Transverse colon (tissue), 4 donors: ENCODE measurements around the gene CNTN5. TPM values are rescaled to one million over a fixed set of nuclear protein-coding genes. Genes with fewer than 3 reads are reported as not detected.

ENCODE experiments used
- DNase-seq: peaks from one replicate; pipeline ENCODE4 v3.0.0-alpha.2; 2019
- H3K27ac ChIP-seq, 4 donors: fragments of 200-600 bp; sonication (generic); 2 replicates each; pipeline ENCODE4 v1.5.1; 2016 to 2018; ENCODE audit warnings: inconsistent platforms in 4 of 4
- H3K27me3 ChIP-seq: fragments of 200-600 bp; sonication (generic); 2 replicates; pipeline ENCODE4 v1.5.1; 2017; ENCODE audit warnings: inconsistent platforms
- H3K36me3 ChIP-seq, 4 donors: fragments of 200-600 bp; sonication (generic); 2 replicates each; pipeline ENCODE4 v1.5.1; 2017 to 2019; ENCODE audit warnings: inconsistent platforms in 4 of 4
- H3K4me1 ChIP-seq, 4 donors: fragments of 200-600 bp; sonication (generic); 2 replicates each; pipeline ENCODE4 v1.5.1; 2017 to 2020; ENCODE audit warnings: inconsistent platforms in 4 of 4
- H3K4me3 ChIP-seq, 4 donors: fragments of 200-600 bp; sonication (generic); 1 replicate in 1 of 4; 2 replicates in 3 of 4; pipeline versions ENCODE4 v1.5.1 to v1.6.1; 2017 to 2019; ENCODE audit warnings: inconsistent platforms in 4 of 4
- H3K9me3 ChIP-seq, 2 donors: fragments of 200-600 bp; sonication (generic); 2 replicates each; pipeline ENCODE4 v1.5.1; 2017 to 2019; ENCODE audit warnings: inconsistent platforms in 2 of 2
- EP300 ChIP-seq: sonication (generic); formaldehyde crosslinking; IDR thresholded peaks from one replicate; pipeline ENCODE4 v1.6.1; 2017; ENCODE audit warnings: antibody characterized with exemption, low read depth
- POLR2A ChIP-seq: fragments of 450-650 bp; IDR thresholded peaks from one replicate; pipeline ENCODE4 v1.6.1; 2016; ENCODE audit warnings: antibody characterized with exemption, mild to moderate bottlenecking, moderate library complexity
- POLR2AphosphoS5 ChIP-seq, 3 donors: sonication (generic); formaldehyde crosslinking; IDR thresholded peaks; one replicate each; pipeline ENCODE4 v1.6.1; 2016; ENCODE audit warnings: antibody characterized with exemption in 3 of 3
- WGBS, 2 donors: methylation state at CpG; one replicate each; pipeline ENCODE4 v1.1.5; 2018; ENCODE audit warnings: low coverage in 1 of 2; 5-methylcytosine and 5-hydroxymethylcytosine counted together
- in situ Hi-C, 4 donors: fragments of 200-750 bp; cut with MboI; loops; one replicate each; pipeline versions ENCODE4 v1.15.0 to v1.15.1; 2017; ENCODE audit warnings: low sequenced_read_pairs in 3 of 4, low pct_ligation_motif_present in 1 of 4, low pct_unique_long_range_greater_than_20kb in 1 of 4
- intact Hi-C: fragments of 100-400 bp; cut with DNase I; formaldehyde crosslinking; loops from one replicate; pipeline ENCODE4 v1.15.1; 2023; ENCODE audit warnings: low total_unique reads
- total RNA-seq, 4 donors: library from RNA; depleted of rRNA; stranded (reverse); fragments of >200 nt; gene quantifications; one replicate each; pipeline ENCODE4 v1.1.0, GENCODE V29; 2016
- TF ChIP-seq, protein P1 (sequence below), 5 experiments: fragments of 200-600 bp in 3 of 5; fragments of 450-650 bp in 2 of 5; sonication (generic) in 3 of 5; IDR thresholded peaks; 1 replicate in 2 of 5; 2 replicates in 3 of 5; pipeline ENCODE4 v1.5.1; 2016 to 2017; ENCODE audit warnings: antibody characterized with exemption in 5 of 5, inconsistent platforms in 3 of 5, mild to moderate bottlenecking in 2 of 5, moderate library complexity in 1 of 5

CNTN5 gene
- total RNA-seq, 4 donors from 2014 or later: 0.14 TPM; not detected in 3

DNA sequence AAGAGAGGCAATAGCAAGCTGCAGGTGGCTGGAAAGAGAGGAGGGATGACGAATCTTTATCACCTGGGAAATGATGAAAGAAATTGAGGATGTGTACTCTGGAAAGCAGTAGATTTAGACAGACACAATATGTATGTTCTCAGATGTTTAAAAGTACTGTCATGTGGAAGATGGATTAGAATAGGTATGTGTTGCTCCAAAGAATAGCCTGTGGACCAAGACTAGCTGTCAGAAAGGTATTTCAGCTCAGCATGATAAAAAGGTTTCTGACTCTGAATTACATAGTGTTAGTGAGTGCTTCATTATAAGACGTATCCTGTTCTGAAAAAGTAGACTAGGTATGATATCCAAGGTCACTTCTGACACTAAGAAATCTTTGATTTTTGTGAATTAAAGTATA lies 322.4 kb downstream of the CNTN5 start:
- no peaks in the 10 kb centered on the region for H3K4me1 ChIP-seq
- H3K4me3 ChIP-seq: no peak overlapping the region
- DNase-seq: no peak
- 44 to 61% methylated on average over 2 of the region's 2 CpGs for WGBS, 2 donors
- H3K36me3 ChIP-seq: no peaks in the 10 kb centered on the region
- TF ChIP-seq POLR2A: no peak
- TF ChIP-seq EP300: no peak
- TF ChIP-seq POLR2AphosphoS5 (IDR thresholded peaks at IDR 0.05): no peak
- TF ChIP-seq, protein P1, sequence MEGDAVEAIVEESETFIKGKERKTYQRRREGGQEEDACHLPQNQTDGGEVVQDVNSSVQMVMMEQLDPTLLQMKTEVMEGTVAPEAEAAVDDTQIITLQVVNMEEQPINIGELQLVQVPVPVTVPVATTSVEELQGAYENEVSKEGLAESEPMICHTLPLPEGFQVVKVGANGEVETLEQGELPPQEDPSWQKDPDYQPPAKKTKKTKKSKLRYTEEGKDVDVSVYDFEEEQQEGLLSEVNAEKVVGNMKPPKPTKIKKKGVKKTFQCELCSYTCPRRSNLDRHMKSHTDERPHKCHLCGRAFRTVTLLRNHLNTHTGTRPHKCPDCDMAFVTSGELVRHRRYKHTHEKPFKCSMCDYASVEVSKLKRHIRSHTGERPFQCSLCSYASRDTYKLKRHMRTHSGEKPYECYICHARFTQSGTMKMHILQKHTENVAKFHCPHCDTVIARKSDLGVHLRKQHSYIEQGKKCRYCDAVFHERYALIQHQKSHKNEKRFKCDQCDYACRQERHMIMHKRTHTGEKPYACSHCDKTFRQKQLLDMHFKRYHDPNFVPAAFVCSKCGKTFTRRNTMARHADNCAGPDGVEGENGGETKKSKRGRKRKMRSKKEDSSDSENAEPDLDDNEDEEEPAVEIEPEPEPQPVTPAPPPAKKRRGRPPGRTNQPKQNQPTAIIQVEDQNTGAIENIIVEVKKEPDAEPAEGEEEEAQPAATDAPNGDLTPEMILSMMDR (IDR thresholded peaks at IDR 0.05): no peak
- in situ Hi-C loops: no loop called here
- no peaks in the 10 kb centered on the region for H3K27me3 ChIP-seq
- no peak overlapping the region for H3K27ac ChIP-seq
- intact Hi-C loops: no loop called here
- peaks cover 0 to 2% of the 10 kb centered on the region in 2 donors for H3K9me3 ChIP-seq

DNA sequence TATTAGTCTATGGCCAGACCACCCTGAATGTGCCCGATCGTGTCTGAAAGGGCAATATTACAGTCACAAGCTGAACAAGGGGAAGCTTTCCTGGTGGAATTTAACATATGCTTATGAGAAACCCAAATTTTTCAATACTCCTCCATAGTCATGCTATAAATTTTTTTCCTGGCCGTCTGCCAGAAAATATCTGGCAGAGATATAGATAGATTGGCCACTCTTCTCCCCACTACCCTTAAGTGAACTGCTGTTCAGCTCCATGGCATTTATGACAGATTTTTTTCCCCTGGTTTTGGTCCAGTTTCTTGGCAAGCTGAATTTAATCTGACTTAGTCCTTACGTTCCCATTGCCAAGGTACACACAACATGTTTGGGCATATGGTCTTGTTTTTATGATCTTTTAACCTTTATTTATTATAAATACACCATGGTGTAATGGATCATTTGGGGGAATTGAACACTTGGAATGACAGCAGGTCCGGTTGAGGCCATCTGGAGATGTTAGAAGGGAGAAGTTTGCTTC lies 328.5 kb downstream of the CNTN5 start:
- H3K4me3 ChIP-seq: no peak overlapping the region
- intact Hi-C loops (no loop called here), in situ Hi-C loops (no loop called here)
- H3K9me3 ChIP-seq: peaks cover 0 to 2% of the 10 kb centered on the region in 2 donors
- no peaks in the 10 kb centered on the region for H3K4me1 ChIP-seq
- H3K27me3 ChIP-seq: no peaks in the 10 kb centered on the region
- H3K36me3 ChIP-seq: no peaks in the 10 kb centered on the region
- TF ChIP-seq POLR2A: no peak
- 60 to 71% methylated on average over 4 to 5 of the region's 5 CpGs for WGBS, 2 donors
- DNase-seq: no peak
- H3K27ac ChIP-seq: no peak overlapping the region

DNA sequence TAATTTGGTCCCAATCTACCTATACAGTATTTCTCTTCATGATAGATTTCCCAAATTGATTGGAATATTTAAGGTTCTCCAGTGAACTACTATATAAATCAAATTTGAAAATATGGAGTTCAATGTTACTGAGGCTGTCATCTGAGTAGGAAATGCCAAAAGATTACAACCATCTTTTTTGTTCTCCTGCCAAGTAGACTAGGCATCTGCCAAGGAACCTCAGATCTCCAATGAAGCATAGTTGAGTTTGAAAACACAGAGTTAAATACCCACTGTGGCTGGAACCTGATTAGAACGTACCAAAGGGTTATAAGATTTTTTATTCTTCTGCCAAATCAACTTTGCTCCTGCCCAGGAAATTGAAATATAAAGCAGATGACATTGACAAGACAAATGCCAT lies 330.9 kb downstream of the CNTN5 start:
- WGBS, 2 donors: 8 to 22% methylated on average over 1 of the region's 1 CpG
- no peak overlapping the region for H3K4me3 ChIP-seq

DNA sequence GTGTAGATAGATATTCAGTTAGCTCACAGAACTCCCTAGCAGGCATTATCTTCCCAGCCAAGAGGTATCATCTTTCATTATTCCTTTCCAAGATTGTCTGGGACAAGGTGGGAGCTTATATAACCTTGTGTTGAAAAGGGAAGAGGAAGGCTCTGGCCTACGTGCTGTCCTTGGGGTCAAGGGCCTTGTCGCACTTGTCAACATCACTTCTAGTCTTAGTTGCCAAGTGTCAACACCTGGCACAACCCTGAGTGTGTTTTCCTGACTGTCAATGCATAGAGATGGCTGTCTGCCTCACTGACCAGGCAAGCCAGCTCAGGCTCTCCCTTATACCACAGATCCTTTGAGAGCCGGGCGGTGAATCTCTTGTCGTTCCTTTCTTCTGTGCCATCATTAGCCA lies 331.9 kb downstream of the CNTN5 start:
- TF ChIP-seq POLR2AphosphoS5 (IDR thresholded peaks at IDR 0.05) (no peak), EP300 (no peak), POLR2A (no peak)
- TF ChIP-seq, protein P1 (IDR thresholded peaks at IDR 0.05): no peak
- in situ Hi-C loops (no loop called here), intact Hi-C loops (no loop called here)
- DNase-seq: no peak
- 60 to 74% methylated on average over 2 to 5 of the region's 5 CpGs for WGBS, 2 donors
- H3K36me3 ChIP-seq: no peaks in the 10 kb centered on the region
- no peaks in the 10 kb centered on the region for H3K4me1 ChIP-seq
- H3K4me3 ChIP-seq: no peak overlapping the region
- peaks cover 0 to 2% of the 10 kb centered on the region in 2 donors for H3K9me3 ChIP-seq
- no peaks in the 10 kb centered on the region for H3K27me3 ChIP-seq
- no peak overlapping the region for H3K27ac ChIP-seq

More for the DNA sequence above, 330.9 kb downstream of the CNTN5 start:
- in situ Hi-C loops (no loop called here), intact Hi-C loops (no loop called here)
- Histone ChIP-seq H3K36me3 (no peaks in the 10 kb centered on the region), H3K9me3 (peaks cover 0 to 2% of the 10 kb centered on the region in 2 donors), H3K4me1 (no peaks in the 10 kb centered on the region), H3K27ac (no peak overlapping the region), H3K27me3 (no peaks in the 10 kb centered on the region)
- no peak for DNase-seq
- TF ChIP-seq, protein P1 (IDR thresholded peaks at IDR 0.05): no peak
- TF ChIP-seq EP300 (no peak), POLR2AphosphoS5 (IDR thresholded peaks at IDR 0.05) (no peak), POLR2A (no peak)

DNA sequence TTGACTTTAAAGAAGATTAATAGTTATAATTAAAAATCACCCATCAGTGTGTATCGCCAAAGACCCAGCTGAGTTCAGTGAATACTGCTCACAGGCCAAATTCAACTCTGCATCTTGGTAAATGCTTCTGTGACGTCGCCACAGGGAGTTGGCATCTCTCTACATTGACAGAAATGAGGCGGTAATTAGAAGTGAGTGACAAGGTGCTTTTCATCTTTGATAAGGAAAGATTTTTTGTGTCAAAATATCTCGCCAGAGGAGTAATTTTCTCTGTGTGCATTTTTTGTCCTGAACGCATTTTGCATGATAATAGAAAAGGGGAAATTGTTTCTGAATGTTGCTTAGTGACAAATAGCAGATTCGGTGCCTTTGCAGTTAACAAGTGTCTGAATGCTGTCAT lies 345.8 kb downstream of the CNTN5 start:
- in situ Hi-C loops (no loop called here), intact Hi-C loops (no loop called here)
- TF ChIP-seq, protein P1 (IDR thresholded peaks at IDR 0.05): no peak
- TF ChIP-seq EP300 (no peak), POLR2A (no peak)
- Histone ChIP-seq H3K27me3 (no peaks in the 10 kb centered on the region), H3K4me1 (peaks cover 0 to 3% (median 0%) of the 10 kb centered on the region in 4 donors), H3K4me3 (no peak overlapping the region), H3K9me3 (no peaks in the 10 kb centered on the region), H3K36me3 (no peaks in the 10 kb centered on the region), H3K27ac (no peak overlapping the region)
- 80 to 86% methylated on average over 7 of the region's 7 CpGs for WGBS, 2 donors
- no peak for DNase-seq
